Brain pericyte (primary cell): Measurements from ENCODE around the gene UQCRHL.
"Not testable (repeated sequence)": the region's sequence is repeated elsewhere in the genome, so short reads cannot be mapped to it uniquely, and the experiment has no call there.

Source experiments
- DNase-seq: peaks from one replicate; pipeline ENCODE4 v3.0.0-alpha.2; 2012; ENCODE audit warnings: low read depth, low spot score

Gene UQCRHL

GRCh38 chr1:15835741-15836510, 28.5 kb upstream of the UQCRHL start:
- DNase-seq: peak; percentile 98

GRCh38 chr1:15835205-15835740, 27.8 kb upstream of the UQCRHL start:
- DNase-seq: no peak

GRCh38 chr1:15834406-15835204, 27.2 kb upstream of the UQCRHL start:
- DNase-seq: peak; percentile 70

DNA sequence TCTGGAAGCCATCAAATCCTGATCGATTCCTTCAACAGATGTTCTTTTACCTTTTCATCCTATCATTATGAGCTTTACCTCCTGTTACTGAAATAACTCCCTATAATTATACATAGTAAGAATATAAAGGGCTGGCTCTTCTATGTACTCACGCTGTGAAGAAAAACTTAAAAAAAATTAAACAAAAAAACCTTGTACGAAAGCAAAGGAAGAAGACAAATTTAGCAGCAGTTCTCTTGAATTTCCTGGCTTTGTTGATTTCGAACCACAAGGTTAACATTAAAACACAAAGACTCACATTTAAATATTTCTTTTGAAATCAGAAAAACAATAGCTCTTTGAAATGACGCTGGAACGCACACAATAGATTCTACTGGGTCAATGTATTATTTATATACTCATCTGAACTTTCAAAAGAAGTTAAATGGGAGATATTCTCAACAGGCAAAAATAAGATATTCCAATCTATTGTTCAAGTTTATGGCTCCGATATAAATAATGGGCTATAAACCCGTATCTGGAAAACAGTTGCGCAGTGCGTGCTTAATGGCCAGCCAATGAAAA, 26.5 kb upstream of the UQCRHL start:
- DNase-seq: no peak

DNA sequence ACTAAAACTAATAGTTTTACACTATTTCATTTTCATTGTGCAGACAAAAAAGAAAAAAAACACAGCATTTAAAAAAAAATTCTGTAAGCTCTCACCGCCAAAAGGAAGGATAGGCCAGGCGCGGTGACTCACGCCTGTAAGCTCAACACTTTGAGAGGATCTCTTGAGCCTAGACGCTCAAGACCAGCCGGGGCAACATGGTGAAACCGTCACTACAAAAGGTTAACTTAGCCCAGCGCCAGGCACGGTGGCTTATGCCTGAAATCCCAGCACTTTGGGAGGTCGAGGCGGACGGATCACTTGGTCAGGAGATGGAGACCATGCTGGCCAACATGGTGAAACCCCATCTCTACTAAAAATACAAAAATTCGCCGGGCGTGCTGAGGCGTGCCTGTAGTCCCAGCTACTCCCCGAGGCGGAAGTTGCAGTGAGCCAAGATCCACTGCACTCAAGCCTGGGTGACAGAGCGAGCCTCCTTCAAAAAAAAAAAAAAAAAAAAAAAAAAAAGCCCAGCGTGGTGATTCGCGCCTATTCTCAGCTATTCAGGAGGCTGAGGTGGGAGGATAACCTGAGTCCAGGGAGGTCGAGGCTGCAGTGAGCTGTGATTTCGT, 25.7 kb upstream of the UQCRHL start:
- DNase-seq: no peak

GRCh38 chr1:15830258-15830657, 22.8 kb upstream of the UQCRHL start:
- no peak for DNase-seq

- not testable (repeated sequence) for DNase-seq
Observed at GRCh38 chr1:15828931-15829330, 21.5 kb upstream of the UQCRHL start.

DNA sequence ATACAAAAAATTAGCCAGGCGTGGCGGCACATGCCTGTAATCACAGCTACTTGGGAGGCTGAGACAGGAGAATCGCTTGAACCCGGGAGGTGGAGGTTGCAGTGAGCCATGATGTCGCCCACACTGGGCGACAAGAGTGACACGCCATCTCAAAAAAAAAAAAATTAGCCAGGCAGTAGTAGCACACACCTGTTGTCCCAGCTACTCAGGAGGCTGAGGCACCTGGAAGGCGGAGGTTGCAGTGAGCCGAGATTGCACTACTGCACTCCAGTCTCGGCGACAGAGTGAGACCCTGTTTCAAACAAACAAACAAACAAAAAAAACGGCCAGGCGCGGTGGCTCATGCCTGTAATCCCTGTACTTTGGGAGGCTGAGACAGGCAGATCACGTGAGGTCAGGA, 20.1 kb upstream of the UQCRHL start:
- not testable (repeated sequence) for DNase-seq

DNA sequence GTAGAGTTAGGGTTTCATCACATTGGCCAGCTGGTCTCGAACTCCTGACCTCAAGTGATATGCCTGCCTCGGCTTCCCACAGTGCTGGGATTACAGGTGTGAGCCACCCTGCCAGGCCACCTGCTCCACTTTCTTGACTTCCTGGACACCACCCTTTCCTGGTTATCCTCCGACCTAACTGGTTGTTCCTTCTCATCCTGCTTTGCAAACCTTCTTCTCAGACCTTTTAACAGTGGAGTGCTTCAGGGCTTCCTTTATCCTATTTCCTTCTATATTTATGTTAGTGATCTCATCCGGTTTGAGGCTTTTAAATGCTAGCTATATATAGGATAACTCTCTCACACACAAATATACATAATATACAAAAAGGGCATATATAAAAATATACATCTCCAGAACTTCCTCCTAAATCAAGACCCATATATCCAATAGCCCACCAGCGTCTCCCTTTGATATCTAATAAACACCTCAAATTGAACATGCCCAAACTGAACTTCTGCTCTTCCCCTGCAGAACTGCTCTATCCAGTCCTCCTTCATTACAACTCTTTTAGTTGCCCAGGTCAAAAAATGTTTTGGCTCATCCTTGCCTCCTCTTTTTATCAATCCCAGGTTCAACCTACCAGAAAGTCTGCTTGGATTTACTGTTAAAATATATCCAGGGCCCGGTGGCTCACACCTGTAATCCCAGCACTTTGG, 19.5 kb upstream of the UQCRHL start:
- DNase-seq: no peak

DNA sequence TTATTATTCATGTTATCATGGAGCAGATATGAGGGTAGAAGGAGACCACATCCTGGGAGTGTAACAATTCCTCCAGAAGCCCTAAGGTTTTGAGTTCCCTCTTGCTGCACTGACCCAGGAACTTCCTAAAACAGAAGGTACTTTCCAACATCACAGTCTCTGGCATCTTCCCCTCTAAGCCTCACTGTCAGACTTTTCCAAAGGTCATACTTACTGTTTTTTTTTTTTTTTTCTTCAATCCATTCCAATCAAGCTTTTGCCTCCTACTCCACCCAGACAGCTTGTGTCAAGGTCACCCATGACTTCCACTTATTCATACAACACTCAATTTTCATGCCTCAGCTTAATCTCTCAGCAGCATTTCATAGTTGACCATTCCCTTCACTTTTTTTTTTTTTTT, 18.4 kb upstream of the UQCRHL start:
- DNase-seq: no peak

DNA sequence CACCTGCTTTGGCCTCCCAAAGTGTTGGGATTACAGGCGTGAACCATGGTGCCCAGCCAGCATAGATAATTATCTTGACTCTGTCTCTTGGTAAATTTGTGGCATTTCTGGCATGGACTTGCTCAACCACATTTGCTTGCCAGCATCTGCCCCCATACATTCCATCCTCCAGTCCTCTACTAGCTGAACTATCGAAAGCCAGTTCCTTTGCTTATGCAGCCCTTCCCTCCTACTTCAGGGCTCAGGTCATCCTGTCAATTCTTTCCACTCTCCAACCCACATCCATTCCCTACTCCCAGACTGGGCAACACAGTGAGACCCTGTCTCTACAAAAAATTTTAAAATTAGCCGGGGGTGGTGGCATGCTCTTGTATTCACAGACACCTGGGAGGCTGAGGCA, 13.0 kb upstream of the UQCRHL start:
- no peak for DNase-seq

DNA sequence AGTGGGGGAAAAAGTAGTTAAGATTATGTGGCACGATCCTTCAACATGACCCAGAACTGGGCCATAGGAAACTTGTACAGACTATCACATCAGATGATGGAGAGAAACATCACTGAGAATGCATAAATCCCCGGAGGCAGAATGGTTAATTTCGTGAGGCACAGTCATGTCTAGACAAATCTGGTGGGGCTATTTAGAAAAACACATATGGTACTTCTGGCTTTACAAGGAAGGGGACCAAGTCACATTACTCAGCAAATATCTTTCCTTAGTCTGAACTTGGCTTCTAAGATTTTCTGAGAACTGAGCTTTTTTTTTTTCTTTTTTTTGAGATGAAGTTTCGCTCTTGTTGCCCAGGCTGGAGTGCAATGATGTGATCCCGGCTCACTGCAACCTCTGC, 9.2 kb upstream of the UQCRHL start:
- no peak for DNase-seq

DNA sequence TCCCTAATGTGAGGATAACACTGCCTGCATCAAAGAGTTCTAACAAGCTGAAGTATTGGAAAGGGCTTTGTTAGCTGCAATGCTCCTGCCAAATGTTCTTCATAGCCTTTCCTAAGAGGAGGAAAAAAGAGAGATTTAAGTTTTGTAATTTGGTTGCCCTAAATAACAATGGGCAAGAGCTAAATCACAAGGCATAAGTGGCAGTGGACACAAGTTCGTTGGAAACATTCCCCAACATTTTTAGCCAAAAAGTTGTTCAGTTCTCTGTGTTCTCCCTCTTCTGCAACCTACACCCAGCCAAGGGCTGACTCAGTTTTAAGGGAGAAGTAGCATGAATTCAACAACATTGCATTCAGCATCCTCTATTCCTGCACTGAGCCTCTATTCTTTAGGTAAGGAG, 2.6 kb upstream of the UQCRHL start:
- DNase-seq: no peak

- no peak for DNase-seq
Observed at GRCh38 chr1:15808955-15809354, 1.5 kb upstream of the UQCRHL start.

- DNase-seq: no peak
Observed at GRCh38 chr1:15807121-15807520, 328 bp downstream of the UQCRHL start.

DNA sequence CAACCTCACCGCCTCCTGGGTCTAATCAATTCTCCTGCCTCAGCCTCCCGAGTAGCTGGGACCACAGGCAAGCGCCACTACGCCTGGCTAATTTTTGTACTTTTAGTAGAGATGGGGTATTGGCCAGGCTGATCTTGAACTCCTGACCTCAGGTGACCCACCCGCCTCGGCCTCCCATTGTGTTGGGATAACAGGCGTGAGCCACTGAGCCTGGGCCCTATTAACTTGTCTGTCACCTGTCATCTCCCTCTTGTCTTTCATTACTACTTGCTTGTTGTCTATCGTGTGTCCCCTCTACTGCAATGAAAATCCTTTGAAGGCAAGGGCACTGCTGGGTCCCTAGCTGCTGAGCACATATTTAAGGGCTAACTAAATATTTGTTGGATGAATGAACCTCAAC, 3.4 kb downstream of the UQCRHL start:
- no peak for DNase-seq

- no peak for DNase-seq
Observed at GRCh38 chr1:15803380-15803779, 4.1 kb downstream of the UQCRHL start.

- no peak for DNase-seq
Observed at GRCh38 chr1:15802234-15802965, 5.0 kb downstream of the UQCRHL start.

GRCh38 chr1:15799928-15800835, 7.3 kb downstream of the UQCRHL start:
- no peak for DNase-seq
